MM.1S (cell line): ENCODE results near the gene MRPL54.

ENCODE experiments used
- DNase-seq: peaks from one replicate; pipeline ENCODE4 v3.0.0-alpha.2; 2015
- H2AFZ ChIP-seq: fragments of 300-600 bp; sonication (generic); 2 replicates; pipeline ENCODE4 v1.6.0; 2016; ENCODE audit warnings: antibody characterized with exemption, low read length
- H3F3A ChIP-seq: fragments of 300-600 bp; sonication (generic); 2 replicates; pipeline ENCODE4 v1.6.1; 2016; ENCODE audit warnings: mild to moderate bottlenecking, antibody characterized with exemption, low read length, moderate library complexity, mixed read lengths; ENCODE audit not compliant: insufficient read depth
- H3K27ac ChIP-seq: fragments of 300-600 bp; sonication (generic); 2 replicates; pipeline ENCODE4 v1.5.1; 2016; ENCODE audit warnings: mild to moderate bottlenecking, low read length
- H3K27me3 ChIP-seq: fragments of 300-600 bp; sonication (generic); replicated peaks from 2 replicates; pipeline ENCODE4 v1.6.0; 2016; ENCODE audit warnings: low read length; ENCODE audit not compliant: insufficient read depth
- H3K36me3 ChIP-seq: fragments of 300-600 bp; sonication (generic); replicated peaks from 2 replicates; pipeline ENCODE4 v1.6.1; 2016; ENCODE audit warnings: mild to moderate bottlenecking, low read length, mixed read lengths; ENCODE audit not compliant: insufficient read depth
- H3K4me1 ChIP-seq: fragments of 300-600 bp; sonication (generic); 2 replicates; pipeline ENCODE4 v1.6.1; 2016; ENCODE audit warnings: low read length, mixed read lengths
- H3K4me2 ChIP-seq: fragments of 300-600 bp; sonication (generic); 2 replicates; pipeline ENCODE4 v1.6.0; 2016; ENCODE audit warnings: low read depth, low read length
- H3K4me3 ChIP-seq: fragments of 300-600 bp; sonication (generic); 2 replicates; pipeline ENCODE4 v1.5.1; 2016; ENCODE audit warnings: low read length, mixed read lengths
- H3K79me2 ChIP-seq: fragments of 300-600 bp; sonication (generic); 2 replicates; pipeline ENCODE4 v1.6.1; 2016; ENCODE audit warnings: mixed run types, low read length, mixed read lengths
- H3K9ac ChIP-seq: fragments of 300-600 bp; sonication (generic); 2 replicates; pipeline ENCODE4 v1.6.1; 2016; ENCODE audit warnings: low read length, mixed read lengths
- H3K9me2 ChIP-seq: fragments of 300-600 bp; sonication (generic); replicated peaks from 2 replicates; pipeline ENCODE4 v1.6.1; 2016; ENCODE audit warnings: mild to moderate bottlenecking, low read length, mixed read lengths; ENCODE audit not compliant: insufficient read depth
- H3K9me3 ChIP-seq: fragments of 300-600 bp; sonication (generic); replicated peaks from 2 replicates; pipeline ENCODE4 v1.6.1; 2016; ENCODE audit warnings: mild to moderate bottlenecking, low read length, mixed read lengths; ENCODE audit not compliant: insufficient read depth
- H4K20me1 ChIP-seq: fragments of 300-600 bp; sonication (generic); 2 replicates; pipeline ENCODE4 v1.6.1; 2016; ENCODE audit warnings: mild to moderate bottlenecking, low read length, moderate library complexity, mixed read lengths; ENCODE audit not compliant: insufficient read depth
- EZH2 ChIP-seq: fragments of 300-600 bp; sonication (generic); optimal IDR thresholded peaks from 2 replicates; pipeline ENCODE3; 2017; ENCODE audit warnings: low read depth, mild to moderate bottlenecking, antibody characterized with exemption, low read length, mixed read lengths
- EZH2phosphoT487 ChIP-seq: fragments of 300-600 bp; sonication (generic); IDR thresholded peaks from 2 replicates; pipeline ENCODE4 v1.6.1; 2018; ENCODE audit warnings: antibody characterized with exemption, low read length
- TF ChIP-seq, protein P1 (sequence below): fragments of 300-600 bp; sonication (generic); IDR thresholded peaks from 2 replicates; pipeline ENCODE4 v1.5.1; 2016; ENCODE audit warnings: antibody characterized with exemption, low read length, mixed read lengths

MRPL54 gene

DNA sequence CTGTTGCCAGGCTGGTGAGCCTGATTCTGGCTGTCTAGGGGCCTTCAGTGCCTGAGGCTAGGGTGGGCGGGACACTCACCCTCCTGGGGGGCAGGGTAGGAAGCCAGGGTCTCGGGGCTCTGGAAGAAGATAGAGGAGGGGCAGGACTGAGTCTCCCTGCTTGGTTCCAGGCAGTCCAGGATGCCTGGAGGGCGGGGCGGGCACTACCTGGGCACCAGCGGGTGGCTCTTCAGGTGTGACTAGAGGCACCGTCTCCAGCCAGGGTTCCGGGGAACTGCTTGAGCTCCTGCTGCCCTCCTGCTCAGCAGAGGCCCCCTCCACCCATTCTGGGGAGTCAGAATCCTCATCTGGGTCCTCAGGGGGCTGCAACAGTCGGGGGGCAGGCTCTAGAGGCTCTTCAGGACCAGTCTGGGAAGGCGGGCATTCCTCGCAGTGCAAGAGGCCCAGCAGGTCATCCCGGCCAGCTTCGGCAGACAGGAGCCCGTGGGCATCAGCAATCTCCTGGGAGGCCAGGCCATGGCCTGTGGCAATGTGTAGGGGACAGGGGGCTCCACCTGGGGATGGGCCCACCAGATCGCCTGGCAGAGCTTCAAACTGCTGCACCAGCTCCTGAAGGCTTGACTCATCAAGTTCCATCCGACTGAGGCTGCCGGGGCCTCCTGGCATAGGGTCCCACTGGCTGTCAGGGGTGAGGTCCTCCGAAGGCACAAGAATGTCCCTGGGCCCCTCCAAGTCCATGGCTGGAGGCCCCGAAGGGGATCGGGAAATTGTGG lies 2.8 kb upstream of the MRPL54 start:
- peaks cover 7% of the 10 kb centered on the region for H3K4me1 ChIP-seq
- H3K27ac ChIP-seq, result no peak overlapping the region
- H3K79me2 ChIP-seq, result peaks cover 31% of the 10 kb centered on the region
- H2AFZ ChIP-seq, result no peak overlapping the region
- H3K27me3 ChIP-seq, result no peaks in the 10 kb centered on the region
- H3K9me2 ChIP-seq, result no peaks in the 10 kb centered on the region
- no peak for TF ChIP-seq EZH2
- TF ChIP-seq EZH2phosphoT487, result no peak
- TF ChIP-seq, protein P1, sequence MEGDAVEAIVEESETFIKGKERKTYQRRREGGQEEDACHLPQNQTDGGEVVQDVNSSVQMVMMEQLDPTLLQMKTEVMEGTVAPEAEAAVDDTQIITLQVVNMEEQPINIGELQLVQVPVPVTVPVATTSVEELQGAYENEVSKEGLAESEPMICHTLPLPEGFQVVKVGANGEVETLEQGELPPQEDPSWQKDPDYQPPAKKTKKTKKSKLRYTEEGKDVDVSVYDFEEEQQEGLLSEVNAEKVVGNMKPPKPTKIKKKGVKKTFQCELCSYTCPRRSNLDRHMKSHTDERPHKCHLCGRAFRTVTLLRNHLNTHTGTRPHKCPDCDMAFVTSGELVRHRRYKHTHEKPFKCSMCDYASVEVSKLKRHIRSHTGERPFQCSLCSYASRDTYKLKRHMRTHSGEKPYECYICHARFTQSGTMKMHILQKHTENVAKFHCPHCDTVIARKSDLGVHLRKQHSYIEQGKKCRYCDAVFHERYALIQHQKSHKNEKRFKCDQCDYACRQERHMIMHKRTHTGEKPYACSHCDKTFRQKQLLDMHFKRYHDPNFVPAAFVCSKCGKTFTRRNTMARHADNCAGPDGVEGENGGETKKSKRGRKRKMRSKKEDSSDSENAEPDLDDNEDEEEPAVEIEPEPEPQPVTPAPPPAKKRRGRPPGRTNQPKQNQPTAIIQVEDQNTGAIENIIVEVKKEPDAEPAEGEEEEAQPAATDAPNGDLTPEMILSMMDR, result no peak
- H3K4me2 ChIP-seq, result no peak overlapping the region
- DNase-seq, result no peak
- H4K20me1 ChIP-seq, result no peaks in the 10 kb centered on the region
- H3K4me3 ChIP-seq, result no peak overlapping the region
- no peak overlapping the region for H3K9ac ChIP-seq
- H3K9me3 ChIP-seq, result no peaks in the 10 kb centered on the region
- H3F3A ChIP-seq, result peaks cover 9% of the 10 kb centered on the region
- no peaks in the 10 kb centered on the region for H3K36me3 ChIP-seq

GRCh38 chr19:3760871-3761361 lies 1.6 kb upstream of the MRPL54 start:
- Histone ChIP-seq H3K36me3 (no peaks in the 10 kb centered on the region), H3K9me3 (no peaks in the 10 kb centered on the region), H3K79me2 (peaks cover 38% of the 10 kb centered on the region), H3K4me1 (peaks cover 7% of the 10 kb centered on the region), H3K27ac (peak overlapping the region; percentile 15; the same call in 1 of the 2 replicates), H3K9ac (peak overlapping the region; percentile 82), H3K9me2 (no peaks in the 10 kb centered on the region), H3K27me3 (no peaks in the 10 kb centered on the region), H4K20me1 (no peaks in the 10 kb centered on the region), H2AFZ (peak overlapping the region; percentile 93), H3F3A (peaks cover 9% of the 10 kb centered on the region), H3K4me2 (peak overlapping the region; percentile 88), H3K4me3 (peak overlapping the region; percentile 83)
- TF ChIP-seq EZH2, result no peak
- TF ChIP-seq EZH2phosphoT487, result no peak
- TF ChIP-seq, protein P1, result no peak
- DNase-seq, result peak; percentile 18

- Histone ChIP-seq H3K27me3 (no peaks in the 10 kb centered on the region), H3K9me2 (no peaks in the 10 kb centered on the region)
Measured at GRCh38 chr19:3761382-3762129, 926 bp upstream of the MRPL54 start, which contains the start of gene APBA3. TSS of gene APBA3 (minus strand) at chr19:3761692. CDS start at chr19:3760264, 1,428 bp downstream.

More at GRCh38 chr19:3761382-3762129, 926 bp upstream of the MRPL54 start, which contains the start of gene APBA3:
- Histone ChIP-seq H3K4me2 (peak within 1 kb of the TSS; percentile 88), H2AFZ (peak within 1 kb of the TSS; percentile 93), H3K9ac (peak within 1 kb of the TSS; percentile 95), H3K4me1 (peaks cover 7% of the 10 kb centered on the region), H3K9me3 (no peaks in the 10 kb centered on the region), H3K79me2 (peaks cover 38% of the 10 kb centered on the region), H3K36me3 (no peaks in the 10 kb centered on the region), H3K4me3 (peak within 1 kb of the TSS; percentile 86), H3K27ac (peak within 1 kb of the TSS; percentile 90), H4K20me1 (no peaks in the 10 kb centered on the region), H3F3A (peaks cover 9% of the 10 kb centered on the region)
- peak; percentile 97 for DNase-seq
- TF ChIP-seq EZH2phosphoT487, result no peak
- TF ChIP-seq, protein P1, result peak; percentile 92
